ENCODE results near the gene NAV3.

DNA sequence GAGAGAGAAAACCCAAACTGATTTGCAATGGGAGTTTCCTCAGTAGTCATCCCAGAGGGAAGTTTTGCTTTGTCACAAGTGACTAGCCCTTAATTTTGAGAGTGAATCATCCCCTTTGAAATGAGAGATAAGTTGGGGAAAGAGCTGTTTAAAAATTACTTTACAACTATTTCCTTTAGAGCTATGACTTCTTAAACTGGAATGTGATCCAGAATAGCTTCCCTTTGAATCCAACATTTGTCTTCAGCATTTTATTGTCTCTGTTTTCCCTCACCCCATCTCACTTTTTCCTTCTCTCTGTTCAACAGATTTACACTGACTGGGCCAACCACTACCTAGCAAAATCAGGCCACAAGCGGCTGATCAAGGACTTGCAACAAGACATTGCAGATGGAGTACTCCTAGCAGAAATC is 109.3 kb downstream of the NAV3 start:
- TF ChIP-seq NFRKB (IDR thresholded peaks at IDR 0.05), result no peak
- TF ChIP-seq ELF4 (IDR thresholded peaks at IDR 0.05), result no peak
- no peak for TF ChIP-seq LEF1 (IDR thresholded peaks at IDR 0.05; ENCODE audit: borderline replicate concordance)

Measured in HEK293T (cell line).